ENCODE measurements around the gene CTTNBP2.

The CTTNBP2 gene

GRCh38 chr7:117873310-117874190 lies at the start of gene CTTNBP2 (continued):
- TF ChIP-seq ZNF639 (tag by site-specific recombination; IDR thresholded peaks at IDR 0.05) (no peak), ZNF311 (tag by site-specific recombination; IDR thresholded peaks at IDR 0.05; ENCODE audit: borderline replicate concordance) (no peak)

- no peak overlapping the region for H3K27ac ChIP-seq (ENCODE audit: extremely low read depth, low read depth, low read length)
- POLR2A ChIA-PET = no interaction called here
- no peaks in the 10 kb centered on the region for H3K9me3 ChIP-seq (ENCODE audit: control insufficient read depth, insufficient read depth, low read depth, low read length)
- TF ChIP-seq TRIM28 (IDR thresholded peaks at IDR 0.05; ENCODE audit: borderline replicate concordance, low read length) (no peak), ZNF19 (tag by site-specific recombination; IDR thresholded peaks at IDR 0.05; ENCODE audit: low read depth) (no peak), ZNF544 (tag by site-specific recombination; IDR thresholded peaks at IDR 0.05) (no peak), IKZF3 (tag by site-specific recombination; IDR thresholded peaks at IDR 0.05) (no peak), ZNF549 (tag by site-specific recombination; IDR thresholded peaks at IDR 0.05) (no peak), SP3 (tag by site-specific recombination; IDR thresholded peaks at IDR 0.05) (no peak), ZBTB8A (tag by site-specific recombination; IDR thresholded peaks at IDR 0.05) (no peak), ZNF530 (tag by site-specific recombination; IDR thresholded peaks at IDR 0.05; ENCODE audit: low read depth) (no peak), ZNF146 (tag by site-specific recombination; IDR thresholded peaks at IDR 0.05) (no peak), ZNF768 (tag by site-specific recombination; IDR thresholded peaks at IDR 0.05) (no peak), ZNF223 (tag by site-specific recombination; IDR thresholded peaks at IDR 0.05) (no peak)
- no peaks in the 10 kb centered on the region for H3K36me3 ChIP-seq (ENCODE audit: control insufficient read depth in 2 of 2, insufficient read depth in 1 of 2, low read length in 2 of 2)
- H3K4me1 ChIP-seq (ENCODE audit: control insufficient read depth, insufficient read depth, low read length) = no peaks in the 10 kb centered on the region
- H3K4me3 ChIP-seq (ENCODE audit: low read depth, low read length) = no peak overlapping the region
- CTCF ChIA-PET = interaction anchor here (0.7 kb wide), 1 partner anchor 161 kb away, joined by 3 read pairs; no protein-coding TSS in a partner anchor
Measured at GRCh38 chr7:117916309-117916708, 43.1 kb upstream of the CTTNBP2 start.

GRCh38 chr7:117912421-117912820 lies 39.2 kb upstream of the CTTNBP2 start:
- CTCF ChIA-PET = no interaction called here
- no peak overlapping the region for H3K27ac ChIP-seq (ENCODE audit: extremely low read depth, low read depth, low read length)

More at GRCh38 chr7:117912421-117912820, 39.2 kb upstream of the CTTNBP2 start:
- TF ChIP-seq ZNF660 (tag by site-specific recombination; IDR thresholded peaks at IDR 0.05) (no peak), ZFP69B (tag by site-specific recombination; IDR thresholded peaks at IDR 0.05) (no peak), ZBTB48 (tag by site-specific recombination; IDR thresholded peaks at IDR 0.05) (no peak), ZNF501 (tag by site-specific recombination; IDR thresholded peaks at IDR 0.05) (no peak), YY2 (tag by site-specific recombination; IDR thresholded peaks at IDR 0.05) (no peak), SCRT1 (tag by site-specific recombination; IDR thresholded peaks at IDR 0.05; ENCODE audit: borderline replicate concordance) (no peak), RBAK (tag by site-specific recombination; IDR thresholded peaks at IDR 0.05) (no peak), ZNF561 (tag by site-specific recombination; IDR thresholded peaks at IDR 0.05; ENCODE audit: borderline replicate concordance) (no peak), ZNF155 (tag by site-specific recombination; IDR thresholded peaks at IDR 0.05) (no peak), ZNF768 (tag by site-specific recombination; IDR thresholded peaks at IDR 0.05) (no peak), ZNF140 (tag by site-specific recombination; IDR thresholded peaks at IDR 0.05) (no peak), ZNF433 (tag by site-specific recombination; IDR thresholded peaks at IDR 0.05; ENCODE audit: low read depth) (no peak), ZNF610 (tag by site-specific recombination; IDR thresholded peaks at IDR 0.05; ENCODE audit: borderline replicate concordance) (no peak), PRDM2 (tag by site-specific recombination; IDR thresholded peaks at IDR 0.05; ENCODE audit: borderline replicate concordance) (no peak), PRDM1 (tag by site-specific recombination; IDR thresholded peaks at IDR 0.05) (no peak), OSR2 (tag by site-specific recombination; IDR thresholded peaks at IDR 0.05) (no peak), KLF16 (tag by site-specific recombination; IDR thresholded peaks at IDR 0.05) (no peak)
- POLR2A ChIA-PET = no interaction called here
- no peaks in the 10 kb centered on the region for H3K36me3 ChIP-seq (ENCODE audit: control insufficient read depth in 2 of 2, insufficient read depth in 1 of 2, low read length in 2 of 2)
- H3K9me3 ChIP-seq (ENCODE audit: control insufficient read depth, insufficient read depth, low read depth, low read length) = no peaks in the 10 kb centered on the region
- H3K4me3 ChIP-seq (ENCODE audit: low read depth, low read length) = no peak overlapping the region
- H3K4me1 ChIP-seq (ENCODE audit: control insufficient read depth, insufficient read depth, low read length) = no peaks in the 10 kb centered on the region
